Psoas muscle (tissue), 8 donors: Measurements from ENCODE around the gene INPP5J. TPM values are rescaled to one million over a fixed set of nuclear protein-coding genes. Genes with fewer than 3 reads are reported as not detected.

Experiments used
- ATAC-seq, 4 donors: fragments of 200-7000 bp; cut with Tn5 transposase; one replicate each; pipeline ENCODE4 v1.9.1; 2020; ENCODE audit warnings: moderate library complexity in 3 of 4, mild to moderate bottlenecking in 2 of 4
- DNase-seq, 2 donors: peaks; one replicate each; pipeline ENCODE4 v3.0.0-alpha.2; 2020
- H3K27ac ChIP-seq: fragments of 200-600 bp; one replicate; pipeline ENCODE4 v1.8.0; 2022
- H3K27me3 ChIP-seq, 3 donors: fragments of 200-600 bp in 1 of 3; one replicate each; pipeline versions ENCODE4 v1.6.1 to v1.8.0; 2013 to 2022; ENCODE audit warnings: low read length in 2 of 3, mild to moderate bottlenecking in 2 of 3, moderate library complexity in 1 of 3; ENCODE audit not compliant: insufficient read depth in 3 of 3
- H3K36me3 ChIP-seq, 2 donors: fragments of 200-600 bp in 1 of 2; one replicate each; pipeline versions ENCODE4 v1.6.1 to v1.8.0; 2013 to 2022; ENCODE audit warnings: low read depth in 1 of 2, mild to moderate bottlenecking in 1 of 2, moderate library complexity in 1 of 2; ENCODE audit not compliant: insufficient read depth in 1 of 2
- H3K4me1 ChIP-seq: fragments of 200-600 bp; one replicate; pipeline ENCODE4 v1.8.0; 2022
- H3K4me3 ChIP-seq: fragments of 200-600 bp; one replicate; pipeline ENCODE4 v1.8.0; 2022; ENCODE audit warnings: mild to moderate bottlenecking
- H3K9me3 ChIP-seq: fragments of 200-600 bp; one replicate; pipeline ENCODE4 v1.8.0; 2022
- CTCF ChIP-seq: fragments of 200-600 bp; IDR thresholded peaks from one replicate; pipeline ENCODE4 v1.8.0; 2022; ENCODE audit warnings: antibody characterized with exemption
- WGBS, 3 donors: extraction: QIAGEN DNeasy Blood & Tissue Kit; methylation state at CpG; one replicate each; pipeline versions ENCODE4 v1.1.6 to v1.1.7; 2013; 5-methylcytosine and 5-hydroxymethylcytosine counted together
- intact Hi-C, 2 donors: fragments of 100-400 bp; cut with DNase I; formaldehyde crosslinking; loops; one replicate each; pipeline versions ENCODE4 v1.11.0 to v1.14.2; 2022
- polyA plus RNA-seq, 3 donors: library from polyadenylated mRNA; stranded (reverse); fragments of 200-250 nt; gene quantifications; one replicate each; pipeline ENCODE4 v1.2.3, GENCODE V29; 2013
- total RNA-seq, 4 donors: library from RNA; stranded (reverse); fragmentation: NEBNext Ultra II Directional in 2 of 4; extraction: Animal tissue kit (Norgen Biotek cat#: 25700) in 2 of 4; gene quantifications; one replicate each; pipeline versions ENCODE4 v1.2.1 to v1.2.4, GENCODE V29; 2021 to 2023
- donor health status: healthy with polysubstance abuse.
- donor health status: DM: no; HTN: no; CAD: no; lungs with moderate emphysema.
- donor health status: Bipolar disorder and iron deficiency.
- donor health status: healthy.
- donor health status: DM: yes; HTN: yes; CAD: no.
- donor health status: DM: no; HTN: no; CAD: no.
- donor health status: DM: no; HTN: no; CAD: no.
- donor health status: DM: yes; HTN: yes; CAD: no.

Gene INPP5J
- total and polyA plus RNA-seq, 7 donors = 0.14 to 4.4 (median 1.3) TPM

GRCh38 chr22:31091106-31091975 is 31.4 kb upstream of the INPP5J start:
- Histone ChIP-seq H3K36me3 (peaks cover 0 to 72% of the 10 kb centered on the region in 2 donors), H3K27me3 (no peaks in the 10 kb centered on the region), H3K4me1 (peaks cover 31% of the 10 kb centered on the region), H3K27ac (no peak overlapping the region), H3K4me3 (no peak overlapping the region), H3K9me3 (no peaks in the 10 kb centered on the region)
- DNase-seq (peak in 1 of 2 donors; percentile 55), ATAC-seq (no peak)
- intact Hi-C loops = loop anchor here in 1 of 2 donors (5.0 kb wide), 1 partner anchor 141 kb away; no protein-coding TSS in a partner anchor
- no peak for TF ChIP-seq CTCF
- WGBS, 3 donors = 86% methylated on average over 29 of the region's 29 CpGs

GRCh38 chr22:31092161-31092560 is 30.6 kb upstream of the INPP5J start:
- TF ChIP-seq CTCF = no peak
- intact Hi-C loops = loop anchor here in 1 of 2 donors (5.0 kb wide), 1 partner anchor 140 kb away; no protein-coding TSS in a partner anchor
- H3K27me3 ChIP-seq = no peaks in the 10 kb centered on the region
- H3K36me3 ChIP-seq = peaks cover 0 to 80% of the 10 kb centered on the region in 2 donors
- peak overlapping the region; percentile 94 for H3K27ac ChIP-seq
- DNase-seq = no peak
- ATAC-seq = no peak
- no peaks in the 10 kb centered on the region for H3K9me3 ChIP-seq
- peaks cover 38% of the 10 kb centered on the region for H3K4me1 ChIP-seq
- H3K4me3 ChIP-seq = no peak overlapping the region
- WGBS, 3 donors = 90 to 95% (median 93%) methylated on average over 9 of the region's 9 CpGs

GRCh38 chr22:31093086-31093850 is 29.5 kb upstream of the INPP5J start:
- ATAC-seq (peak; percentile 84 to 91 (median 86)), DNase-seq (peak; percentile 76 to 93)
- Histone ChIP-seq H3K27me3 (no peaks in the 10 kb centered on the region), H3K36me3 (peaks cover 0 to 84% of the 10 kb centered on the region in 2 donors), H3K4me1 (peaks cover 40% of the 10 kb centered on the region), H3K27ac (peak overlapping the region; percentile 94), H3K9me3 (no peaks in the 10 kb centered on the region), H3K4me3 (peak overlapping the region; percentile 77)
- WGBS, 3 donors = 25 to 39% (median 33%) methylated on average over 27 to 33 of the region's 33 CpGs
- intact Hi-C loops = loop anchor here in 1 of 2 donors (5.0 kb wide), 1 partner anchor 139 kb away; no protein-coding TSS in a partner anchor
- TF ChIP-seq CTCF = no peak

GRCh38 chr22:31094021-31094551 is 28.7 kb upstream of the INPP5J start:
- Histone ChIP-seq H3K36me3 (peaks cover 0 to 84% of the 10 kb centered on the region in 2 donors), H3K4me1 (peaks cover 48% of the 10 kb centered on the region), H3K27ac (peak overlapping the region; percentile 94), H3K27me3 (no peaks in the 10 kb centered on the region), H3K9me3 (no peaks in the 10 kb centered on the region), H3K4me3 (peak overlapping the region; percentile 77)
- intact Hi-C loops = loop anchor here in 1 of 2 donors (5.0 kb wide), 1 partner anchor 138 kb away; no protein-coding TSS in a partner anchor
- 23 to 24% (median 24%) methylated on average over 4 to 5 of the region's 5 CpGs for WGBS, 3 donors
- ATAC-seq = peak; percentile 67 to 87 (median 72)
- peak; percentile 54 to 81 for DNase-seq
- no peak for TF ChIP-seq CTCF
